Mucosa of gallbladder (tissue), 1 donor: Measurements from ENCODE around the gene SLC36A3. TPM values are rescaled to one million over a fixed set of nuclear protein-coding genes. Genes with fewer than 3 reads are reported as not detected.
"Not testable (repeated sequence)": the region's sequence is repeated elsewhere in the genome, so short reads cannot be mapped to it uniquely, and the experiment has no call there.

Experiments used
- DNase-seq: peaks from one replicate; pipeline ENCODE4 v3.0.0-alpha.2; 2020; ENCODE audit warnings: low spot score
- total RNA-seq: library from RNA; stranded (reverse); gene quantifications from one replicate; pipeline ENCODE4 v1.2.1, GENCODE V29; 2021
- donor health status: DM: no; HTN: no; CAD: no.

Gene SLC36A3
- total RNA-seq, 1 donor from 2014 or later, result not detected

DNA sequence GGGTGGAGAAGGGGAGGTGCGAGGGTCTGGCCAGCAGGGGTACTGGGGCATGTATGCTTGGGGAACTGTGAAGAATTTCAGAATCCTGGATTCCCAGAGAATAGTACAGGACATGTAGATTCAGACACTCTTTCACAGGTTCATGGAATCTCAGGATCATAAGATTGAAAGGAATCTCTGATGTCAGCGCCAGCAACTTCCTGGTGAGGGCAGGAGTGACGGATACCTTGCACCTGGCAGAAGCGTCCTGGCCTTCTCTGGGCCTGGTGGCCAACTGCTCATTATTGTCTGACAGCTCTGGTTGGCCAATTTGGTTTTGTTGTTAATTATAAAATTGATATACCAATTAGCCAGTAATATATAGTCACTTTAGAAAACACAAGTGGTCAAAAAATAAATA lies 43.6 kb downstream of the SLC36A3 start:
- no peak for DNase-seq

DNA sequence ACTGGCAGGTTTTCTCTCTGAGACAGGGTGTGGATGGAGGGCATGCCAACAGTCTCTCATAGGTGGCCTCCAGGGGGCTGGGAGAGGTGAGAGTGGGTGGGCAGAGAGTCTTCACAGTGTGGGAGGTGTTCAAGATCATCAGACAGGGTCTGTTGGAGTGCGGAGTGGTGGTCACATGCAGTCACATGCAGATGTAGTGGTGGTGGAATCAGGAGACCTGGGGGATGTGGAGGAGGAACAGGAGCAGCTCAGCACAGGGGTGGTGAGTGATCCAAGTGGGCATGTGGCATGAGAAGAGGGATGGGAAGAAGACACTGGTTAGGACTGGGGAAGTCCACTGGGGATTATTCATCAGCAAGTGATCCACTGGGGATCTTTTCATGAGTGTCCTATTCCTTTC lies 44.8 kb downstream of the SLC36A3 start:
- DNase-seq, result no peak

DNA sequence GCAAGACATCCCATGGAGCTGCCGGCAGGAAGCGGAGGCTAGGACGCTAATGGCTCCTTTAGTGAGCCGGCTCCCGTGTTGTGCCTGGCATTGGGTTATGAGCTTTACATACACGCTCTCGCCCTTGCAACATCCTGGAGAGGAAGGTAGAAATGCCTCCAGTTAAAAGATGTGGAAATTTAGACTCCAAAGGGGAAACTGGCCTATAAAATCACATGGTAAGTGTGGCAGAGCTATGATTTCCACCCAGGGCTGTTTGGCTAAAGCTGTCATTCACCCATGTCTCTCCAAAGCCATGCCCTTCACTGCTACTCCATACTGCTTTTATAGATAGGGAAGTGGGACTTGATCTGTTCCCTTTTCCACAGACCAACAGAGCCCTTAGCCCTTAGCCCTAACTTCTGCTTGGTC lies 45.4 kb downstream of the SLC36A3 start:
- no peak for DNase-seq

DNA sequence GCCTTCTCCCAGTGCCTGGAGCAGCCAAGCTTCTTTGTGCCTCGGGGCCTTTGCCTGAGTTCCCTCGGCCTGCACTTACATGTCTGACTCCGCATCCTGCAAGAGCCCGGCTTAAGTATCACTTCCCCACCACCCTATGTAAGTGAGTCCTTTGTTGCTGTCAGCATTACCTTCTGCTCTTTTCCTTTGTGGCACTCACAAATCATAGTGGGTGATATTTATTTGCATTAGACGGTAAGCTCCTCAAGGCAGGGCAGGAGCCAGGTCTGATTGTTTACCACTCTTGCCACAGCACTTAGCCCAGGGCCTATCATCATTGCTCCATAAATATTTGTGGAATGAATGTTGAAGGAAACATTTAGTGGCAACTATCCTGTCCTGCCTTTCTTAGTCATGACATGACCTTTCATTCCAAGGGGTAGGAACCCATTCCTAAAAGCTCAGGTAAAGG lies 45.8 kb downstream of the SLC36A3 start:
- DNase-seq, result no peak

DNA sequence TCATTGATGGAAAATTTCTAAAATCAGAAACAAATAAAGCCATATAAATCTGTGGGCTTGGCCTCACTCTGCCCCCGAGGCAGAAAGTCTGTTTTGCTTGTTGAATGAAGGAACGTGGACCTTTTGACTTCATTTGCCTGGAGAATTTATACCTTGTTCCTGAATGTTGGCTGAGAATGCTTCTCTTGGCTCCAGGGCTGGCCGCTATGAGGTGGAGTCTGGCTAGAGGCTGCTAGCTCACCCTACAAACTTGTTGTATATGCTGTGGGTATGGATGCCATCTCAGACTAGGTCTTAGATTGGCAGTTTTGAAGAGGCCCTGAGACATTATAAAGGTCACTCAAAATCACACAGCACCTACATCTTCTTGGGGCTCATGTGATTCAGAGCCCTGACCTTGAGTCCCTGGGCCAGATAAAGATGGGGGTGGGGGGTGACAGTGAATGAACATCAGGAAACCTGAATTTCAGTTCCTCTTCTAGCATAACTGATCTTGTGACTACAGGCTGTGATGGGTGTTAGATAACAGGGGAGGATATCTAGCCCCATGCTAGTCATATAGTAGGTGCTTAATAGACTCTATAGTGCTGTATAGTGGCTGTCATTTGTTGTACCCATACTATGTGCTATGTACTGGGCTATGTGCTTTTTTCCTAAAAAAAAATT lies 47.8 kb downstream of the SLC36A3 start:
- DNase-seq, result no peak

DNA sequence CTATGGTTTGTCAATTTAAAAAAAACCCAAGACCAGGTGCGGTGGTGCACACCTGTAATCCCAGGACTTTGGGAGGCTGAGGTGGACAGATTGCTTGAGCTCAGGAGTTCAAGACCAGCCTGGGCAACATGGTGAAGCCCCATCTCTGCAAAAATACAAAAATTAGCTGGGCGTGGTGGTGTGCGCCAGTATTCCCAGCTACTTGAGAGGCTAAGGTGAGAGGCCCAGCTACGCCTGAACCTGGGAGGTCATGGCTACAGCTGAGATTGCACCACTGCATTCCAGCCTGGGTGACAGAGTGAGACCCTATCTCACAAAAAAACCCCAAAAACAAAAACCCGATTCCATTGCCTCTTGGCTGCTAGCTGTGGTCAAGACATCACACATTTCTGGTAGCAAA lies 48.6 kb downstream of the SLC36A3 start:
- not testable (repeated sequence) for DNase-seq

DNA sequence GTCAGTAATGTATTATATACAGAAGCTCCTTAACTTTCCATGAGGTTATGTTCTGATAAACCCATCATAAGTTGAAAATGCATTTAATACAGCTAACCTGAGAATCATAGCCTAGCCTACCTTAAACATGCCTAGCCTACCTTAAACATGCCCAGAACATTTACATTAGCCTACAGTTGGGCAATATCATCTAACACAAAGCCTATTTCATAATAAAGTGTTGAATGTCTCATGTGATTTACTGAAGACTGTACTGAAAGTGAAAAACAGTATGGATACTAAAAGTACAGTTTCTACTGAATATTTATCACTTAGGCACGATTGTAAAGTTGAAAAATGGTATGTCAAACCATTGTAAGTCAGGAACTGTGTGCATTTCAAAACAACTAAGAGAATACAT lies 49.0 kb downstream of the SLC36A3 start:
- DNase-seq, result no peak

DNA sequence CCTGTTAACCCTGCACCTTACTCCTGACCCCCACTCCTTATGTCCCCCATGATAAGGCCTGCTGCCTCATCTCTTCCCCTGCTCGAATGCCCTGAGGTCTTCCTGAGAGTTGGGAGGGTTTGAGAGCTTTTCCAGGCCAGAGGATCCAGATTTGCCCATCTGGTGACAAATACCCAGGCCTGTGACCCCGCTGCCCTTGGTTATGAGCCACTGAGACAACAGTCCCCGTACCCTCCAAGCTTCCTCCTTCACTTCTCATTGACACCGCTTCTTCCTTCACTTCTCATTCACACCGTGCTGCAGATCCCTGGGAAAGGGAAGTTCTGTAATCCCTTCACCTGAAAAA lies 50.0 kb downstream of the SLC36A3 start:
- DNase-seq, result no peak

DNA sequence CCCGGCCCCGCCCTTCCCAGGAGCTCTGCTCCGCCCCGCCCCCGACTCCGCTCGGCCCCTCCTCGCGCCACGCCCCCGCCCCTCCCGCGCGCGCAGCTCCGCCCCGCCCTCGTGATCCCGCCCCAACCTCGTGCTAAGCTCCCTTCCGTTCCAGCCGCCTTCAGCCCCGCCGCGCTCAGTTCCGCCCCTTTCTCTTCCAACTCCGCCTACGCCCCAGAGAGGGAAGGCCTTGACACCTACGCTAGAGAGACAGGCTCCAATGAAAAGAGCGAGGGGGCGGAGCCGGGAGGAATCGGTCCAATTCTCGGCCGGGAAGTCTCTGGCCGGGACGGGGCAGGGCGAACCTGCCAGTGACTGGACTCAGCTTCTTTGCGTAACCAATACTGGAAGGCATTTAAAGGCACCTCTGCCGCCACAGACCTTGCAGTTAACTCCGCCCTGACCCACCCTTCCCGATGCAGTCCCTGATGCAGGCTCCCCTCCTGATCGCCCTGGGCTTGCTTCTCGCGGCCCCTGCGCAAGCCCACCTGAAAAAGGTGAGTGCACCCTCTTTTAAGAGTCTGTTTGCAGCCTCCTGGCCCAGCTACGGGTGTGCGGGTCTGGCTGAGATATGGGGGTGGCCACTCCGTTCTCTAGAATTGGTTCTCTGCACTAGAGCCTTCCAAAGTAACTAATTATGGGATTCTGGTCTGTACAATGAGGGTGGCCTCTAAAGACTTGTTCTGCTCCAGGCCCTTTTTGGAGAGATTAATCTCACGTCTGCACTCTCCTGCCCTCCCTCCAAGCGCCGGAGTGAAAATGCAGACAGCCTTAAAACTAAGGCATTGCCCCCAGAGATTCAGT lies 50.6 kb downstream of the SLC36A3 start, which contains the start of gene GM2A:
GM2A (plus strand) TSS at position 424 of the 843 bp plus-strand sequence; CDS start at position 456, 32 bp downstream.
- DNase-seq, result peak; percentile 99

DNA sequence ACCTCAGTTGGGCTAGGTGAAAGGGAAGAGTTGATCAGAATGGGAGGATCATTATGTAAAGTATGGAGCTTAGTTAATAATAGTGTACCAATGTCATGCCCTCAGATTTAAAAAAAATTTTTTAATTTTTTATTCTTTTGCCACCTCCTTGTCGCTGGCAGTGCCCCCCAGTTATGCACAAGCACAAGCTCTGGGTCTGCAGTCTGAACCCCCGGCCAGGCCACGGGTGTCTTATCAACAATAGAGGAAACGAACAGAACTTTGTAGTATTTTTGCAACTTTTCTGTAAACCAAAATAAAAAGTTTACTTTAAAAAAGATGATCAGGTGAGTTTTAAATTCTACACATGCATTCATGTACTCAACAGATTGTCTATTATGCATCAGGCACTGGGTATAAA lies 51.9 kb downstream of the SLC36A3 start:
- DNase-seq, result no peak

DNA sequence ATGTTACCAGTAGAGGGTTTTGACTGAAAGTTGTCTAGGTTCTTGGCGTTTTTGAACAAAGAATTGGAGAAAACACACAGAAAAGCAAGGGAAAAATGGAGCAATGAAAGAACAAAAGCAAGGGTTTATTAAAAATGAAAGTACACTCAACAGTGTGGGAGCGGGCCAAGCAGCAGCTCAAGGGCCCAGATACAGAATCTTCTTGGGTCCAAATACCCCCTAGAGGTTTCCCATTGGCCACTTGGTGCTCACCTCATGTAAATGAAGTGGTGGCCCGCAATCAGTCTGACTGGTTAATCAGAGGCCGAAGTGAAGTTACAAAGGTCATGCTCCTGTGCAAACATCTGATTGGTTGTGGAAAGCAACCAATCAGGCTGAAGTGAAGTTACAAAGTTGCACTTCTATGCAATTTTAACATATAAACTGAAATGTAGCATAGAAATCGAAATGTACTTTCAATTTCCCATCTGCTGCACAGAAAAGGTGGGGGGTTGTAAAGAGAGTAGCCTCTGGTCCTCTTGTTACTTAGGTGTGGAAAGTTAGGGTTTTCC lies 52.5 kb downstream of the SLC36A3 start:
- DNase-seq, result no peak

DNA sequence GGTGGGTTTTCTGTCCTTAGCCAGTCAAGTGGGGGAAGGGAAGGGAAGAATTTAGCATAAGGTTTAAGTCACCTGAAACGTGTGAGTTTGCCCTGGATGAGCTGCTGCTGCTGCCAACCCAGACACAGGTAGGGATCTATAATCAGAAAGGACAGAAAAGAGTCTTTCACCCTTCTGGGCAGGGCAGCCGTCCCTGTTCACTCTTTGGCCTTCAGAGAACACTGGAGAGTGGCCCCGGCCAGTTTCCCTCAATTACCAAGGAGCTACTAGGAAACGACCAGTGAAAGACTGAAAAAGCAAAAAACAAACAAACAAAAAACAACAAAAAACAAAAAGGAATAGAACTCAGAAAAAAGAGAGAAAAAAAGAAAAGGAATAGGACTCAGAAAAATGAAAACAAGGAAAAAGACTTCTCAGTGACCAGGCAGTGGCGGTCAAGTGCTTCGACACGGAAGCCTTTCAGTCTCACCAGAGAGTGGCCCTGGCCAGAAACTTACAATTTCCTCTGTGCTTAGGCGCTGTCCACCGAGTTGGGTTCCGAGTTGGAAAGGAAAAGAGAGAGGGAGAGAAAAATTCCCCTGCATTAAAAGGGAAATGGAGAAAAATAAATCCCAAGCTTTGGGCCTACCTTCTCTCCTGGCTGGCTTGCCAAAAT lies 53.1 kb downstream of the SLC36A3 start:
- no peak for DNase-seq

DNA sequence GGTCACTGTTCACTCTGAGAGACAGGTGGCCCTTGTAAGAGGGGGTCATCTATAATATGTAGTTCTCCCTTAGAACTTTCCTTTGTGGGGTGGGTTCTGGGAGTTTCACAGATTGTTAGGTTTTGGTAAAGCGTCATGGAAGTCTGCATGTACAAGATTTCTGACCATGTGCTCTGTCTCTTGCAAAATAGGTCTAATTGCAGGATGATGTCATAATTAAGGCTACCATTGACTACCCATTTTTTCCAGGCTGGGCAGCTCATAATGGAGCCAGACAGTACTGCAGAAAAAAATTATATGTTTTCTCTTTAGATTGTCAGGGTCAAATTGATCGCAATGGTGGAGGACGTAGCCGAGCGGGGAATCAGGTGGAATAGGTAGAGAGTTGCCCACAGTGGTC lies 54.3 kb downstream of the SLC36A3 start:
- no peak for DNase-seq

DNA sequence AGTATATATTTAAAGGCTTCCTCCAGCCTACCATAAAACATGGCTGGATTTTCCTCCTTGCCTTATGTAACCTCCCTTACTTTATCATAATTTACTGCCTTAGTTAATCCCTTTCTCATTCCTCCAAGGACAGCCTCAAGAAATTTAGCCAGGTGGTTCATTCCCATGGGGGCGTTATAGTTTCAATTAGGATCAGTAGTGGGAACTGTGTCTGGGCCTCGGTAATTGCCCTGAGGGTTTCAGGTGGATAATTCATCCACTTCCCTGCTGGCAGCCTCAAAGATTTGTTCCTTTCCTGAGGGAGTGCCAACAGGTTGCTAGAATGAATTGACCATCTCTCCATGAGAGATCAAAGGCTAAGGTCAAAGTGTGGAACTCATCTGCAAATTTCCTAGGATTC lies 54.9 kb downstream of the SLC36A3 start:
- no peak for DNase-seq

DNA sequence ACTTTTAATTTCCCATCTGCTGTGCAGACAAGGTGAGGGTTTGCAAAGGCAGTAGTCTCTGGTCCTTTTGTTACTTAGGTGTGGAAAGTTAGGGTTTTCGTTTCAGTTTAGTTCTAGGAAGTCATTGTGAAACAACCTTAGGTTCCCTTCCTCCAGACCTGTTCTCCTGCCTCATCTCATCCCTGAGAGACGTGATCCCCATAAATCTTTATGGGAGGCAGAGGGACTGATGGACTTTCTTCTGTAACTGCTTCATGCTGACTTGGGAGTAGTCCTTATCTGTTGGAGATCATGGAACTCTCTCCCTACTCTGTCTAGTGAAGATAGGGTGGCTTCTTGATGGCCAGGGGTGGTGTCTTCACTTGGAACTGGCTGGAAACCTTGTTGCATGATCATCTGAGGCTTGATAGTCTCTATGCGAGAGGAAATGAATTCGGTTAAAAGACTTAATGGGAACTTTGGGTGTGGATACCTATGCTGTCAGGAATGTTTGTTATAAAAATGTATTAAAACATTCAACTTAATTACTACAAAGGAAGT lies 57.8 kb downstream of the SLC36A3 start:
- DNase-seq, result no peak

DNA sequence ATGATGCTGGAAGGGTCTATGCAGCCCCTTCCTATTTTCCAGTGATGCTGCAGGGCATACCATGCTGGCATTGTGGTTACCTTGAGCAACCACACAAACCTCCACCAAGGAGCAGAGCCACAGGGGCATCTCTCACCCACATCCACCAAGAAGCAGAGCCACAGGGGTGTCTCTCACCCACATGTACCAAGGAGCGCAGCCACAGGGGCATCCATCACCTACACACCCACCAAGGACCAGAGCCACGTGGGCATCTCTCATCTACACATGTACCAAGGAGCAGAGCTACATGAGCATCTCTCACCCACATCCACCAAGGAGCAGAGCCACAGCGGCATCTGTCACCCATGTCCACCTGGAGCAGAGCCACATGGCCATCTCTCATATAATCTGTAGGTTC lies 59.4 kb downstream of the SLC36A3 start:
- no peak for DNase-seq

DNA sequence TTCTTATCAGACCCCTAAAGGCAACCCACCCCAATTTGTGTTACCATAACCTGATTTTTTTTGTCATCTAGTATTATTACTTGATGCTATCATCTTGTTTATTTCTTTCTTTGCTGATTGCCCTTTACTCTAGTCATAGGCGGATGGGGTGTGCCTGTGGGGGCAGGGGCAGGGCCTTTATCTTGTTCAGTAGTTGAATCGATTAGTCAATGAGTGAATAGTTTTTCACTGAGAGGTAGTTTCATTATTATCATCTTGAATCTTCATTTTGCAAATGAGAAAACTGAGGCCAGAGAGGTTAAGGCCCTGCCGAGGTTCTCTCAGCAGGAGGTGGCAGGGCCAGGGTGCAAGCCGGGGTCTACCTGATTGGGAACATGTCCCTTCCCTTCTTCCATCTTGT lies 60.0 kb downstream of the SLC36A3 start:
- no peak for DNase-seq

DNA sequence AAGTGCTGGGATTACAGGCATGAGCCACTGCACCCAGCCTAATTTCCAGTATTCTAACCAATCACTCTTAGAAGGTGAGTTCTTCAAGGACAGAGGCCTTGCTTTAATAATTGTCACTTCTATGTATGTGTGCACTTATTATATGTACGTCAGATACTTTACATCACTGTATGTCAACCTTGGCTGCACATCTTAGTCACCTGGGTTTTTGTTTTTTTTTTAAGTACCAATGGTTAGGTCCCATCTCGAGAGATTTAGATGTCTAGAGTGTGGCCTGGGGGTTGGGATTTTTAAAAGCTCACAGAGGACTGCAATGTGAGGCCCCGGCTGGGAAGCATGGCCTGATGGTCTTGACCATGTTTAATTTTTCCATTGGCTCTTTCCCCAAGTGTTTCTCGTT lies 60.4 kb downstream of the SLC36A3 start:
- no peak for DNase-seq

DNA sequence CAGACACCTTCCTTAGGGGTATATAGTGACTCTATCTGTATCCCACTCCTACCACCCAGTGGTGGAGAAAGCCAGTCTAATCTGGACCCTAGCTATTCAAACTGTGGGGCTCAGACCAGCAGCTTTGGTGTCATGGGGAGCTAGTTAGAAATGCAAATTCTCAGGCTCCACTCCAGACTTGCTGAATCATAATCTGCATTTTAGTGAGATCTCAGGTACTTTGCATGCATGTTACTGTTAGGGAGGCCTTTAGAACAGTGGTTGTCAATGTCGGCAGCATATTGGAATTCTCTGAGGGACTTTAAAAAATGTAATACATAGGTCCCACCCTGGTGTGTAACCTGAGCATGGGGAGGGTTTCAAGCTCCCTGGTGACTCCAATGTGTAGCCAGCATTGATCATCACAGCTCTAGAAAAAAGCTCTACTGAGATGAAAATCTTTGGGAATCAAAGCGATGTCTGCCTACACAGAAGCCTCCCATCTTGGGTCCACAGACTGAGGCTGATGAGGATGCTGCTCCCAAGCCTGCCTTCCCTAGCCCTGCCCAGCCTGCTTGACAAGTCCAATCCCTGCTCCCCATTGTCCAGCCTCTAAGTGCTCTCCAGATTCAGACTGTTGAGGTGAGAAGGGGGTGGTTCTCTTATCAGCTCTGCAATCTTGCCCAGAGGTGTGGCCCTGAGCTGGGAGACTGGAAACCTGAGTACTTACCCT lies 62.5 kb downstream of the SLC36A3 start:
- no peak for DNase-seq

DNA sequence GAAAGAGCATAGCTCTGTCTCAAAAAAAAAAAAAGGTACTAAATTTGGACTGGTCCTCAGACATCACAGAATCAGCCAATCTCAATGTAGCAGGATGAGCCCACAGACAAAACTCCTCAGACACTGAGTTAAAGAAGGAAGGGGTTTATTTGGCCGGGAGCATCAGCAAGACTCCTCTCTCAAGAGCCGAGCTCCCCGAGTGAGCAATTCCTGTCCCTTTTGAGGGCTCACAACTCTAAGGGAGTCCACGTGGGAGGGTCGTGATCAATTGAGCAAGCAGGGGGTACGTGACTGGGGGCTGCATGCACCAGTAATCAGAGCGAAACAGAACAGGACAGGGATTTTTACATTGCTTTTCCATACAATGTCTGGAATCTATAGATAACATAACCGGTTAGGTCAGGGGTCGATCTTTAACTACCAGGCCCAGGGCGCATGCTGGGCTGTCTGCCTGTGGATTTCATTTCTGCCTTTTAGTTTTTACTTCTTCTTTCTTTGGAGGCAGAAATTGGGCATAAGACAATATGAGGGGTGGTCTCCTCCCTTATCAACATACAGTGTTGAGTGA lies 63.2 kb downstream of the SLC36A3 start:
- DNase-seq, result not testable (repeated sequence)

DNA sequence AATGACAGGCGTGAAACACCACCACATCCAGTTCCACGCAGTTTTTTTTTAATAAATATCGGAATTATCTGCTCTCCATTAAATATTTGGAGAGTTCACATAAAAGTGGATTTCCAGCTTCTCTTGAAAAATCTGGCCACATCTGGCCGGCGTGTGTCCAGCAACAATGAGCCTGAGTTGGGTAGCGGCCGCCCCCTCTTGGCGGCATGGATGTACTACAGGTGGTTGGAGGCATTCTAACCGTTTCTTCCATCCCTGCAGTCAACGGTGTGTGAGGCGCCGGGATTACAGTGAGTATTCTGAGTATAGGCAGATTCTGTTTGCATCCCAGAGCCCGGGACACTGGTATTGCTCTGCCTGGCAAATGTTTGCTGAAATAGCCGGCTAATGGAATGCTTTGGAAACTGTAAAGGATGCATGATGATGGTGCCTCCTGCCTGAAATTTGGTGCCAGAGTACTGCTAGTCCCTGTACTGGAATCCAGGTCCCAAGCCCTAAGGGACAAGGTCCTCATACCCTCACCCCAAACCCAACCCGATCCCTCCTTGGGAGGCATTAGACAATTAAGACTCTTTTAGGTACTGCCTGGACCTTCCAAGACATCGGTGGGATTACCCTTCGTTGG lies 64.2 kb downstream of the SLC36A3 start:
- DNase-seq, result peak; percentile 52
